ENCODE measurements around the gene RAB9B. TPM values are rescaled to one million over a fixed set of nuclear protein-coding genes. Genes with fewer than 3 reads are reported as not detected.

RAB9B gene
- total RNA-seq = 2.4 and 2.8 TPM in 2 replicates
- long read RNA-seq, transcript RAB9B-201 (3 exons, 3,748 nt) = major isoform, 5 of 5 reads
- long read RNA-seq, partial matches to known transcripts = 0 of 5 reads
- long read RNA-seq, other reads (novel, unspliced or antisense) = 0 of 5 reads

GRCh38 chrX:103831803-103832544 lies at the start of gene RAB9B:
Gene RAB9B, minus strand, starts transcription at chrX:103832257. Its CDS starts 6,473 bp downstream, at chrX:103825784.
- no peaks in the 10 kb centered on the region for H3K36me3 Mint-ChIP-seq (ENCODE audit: insufficient read depth)
- peaks cover 44% of the 10 kb centered on the region for H3K27me3 Mint-ChIP-seq
- no peaks in the 10 kb centered on the region for H3K4me1 Mint-ChIP-seq (ENCODE audit: low read depth)
- TF ChIP-seq CTCF (IDR thresholded peaks at IDR 0.05; ENCODE audit: unreplicated experiment) = no peak
- peak within 1 kb of the TSS; percentile 76 for H3K4me3 Mint-ChIP-seq (ENCODE audit: low read depth)
- DNase-seq (ENCODE audit: low spot score, unreplicated experiment) = peak; percentile 57
- no peaks in the 10 kb centered on the region for H3K9me3 Mint-ChIP-seq (ENCODE audit: low read depth)
- peak within 1 kb of the TSS; percentile 77 for H3K27ac Mint-ChIP-seq

GRCh38 chrX:103879339-103879738 lies 47.3 kb upstream of the RAB9B start:
- Mint-ChIP-seq H3K27me3 (no peaks in the 10 kb centered on the region), H3K27ac (no peak overlapping the region), H3K9me3 (ENCODE audit: low read depth) (peaks cover 24% of the 10 kb centered on the region), H3K4me1 (ENCODE audit: low read depth) (no peaks in the 10 kb centered on the region), H3K36me3 (ENCODE audit: insufficient read depth) (peaks cover 6% of the 10 kb centered on the region), H3K4me3 (ENCODE audit: low read depth) (no peak overlapping the region)
- no peak for TF ChIP-seq CTCF (IDR thresholded peaks at IDR 0.05; ENCODE audit: unreplicated experiment)
- DNase-seq (ENCODE audit: low spot score, unreplicated experiment) = no peak

- H3K9me3 Mint-ChIP-seq (ENCODE audit: low read depth) = peaks cover 24% of the 10 kb centered on the region
- no peak for DNase-seq (ENCODE audit: low spot score, unreplicated experiment)
- no peaks in the 10 kb centered on the region for H3K4me1 Mint-ChIP-seq (ENCODE audit: low read depth)
- H3K36me3 Mint-ChIP-seq (ENCODE audit: insufficient read depth) = peaks cover 6% of the 10 kb centered on the region
- H3K4me3 Mint-ChIP-seq (ENCODE audit: low read depth) = no peak overlapping the region
- no peak overlapping the region for H3K27ac Mint-ChIP-seq
- H3K27me3 Mint-ChIP-seq = no peaks in the 10 kb centered on the region
- TF ChIP-seq CTCF (IDR thresholded peaks at IDR 0.05; ENCODE audit: unreplicated experiment) = no peak
These were observed 46.5 kb upstream of the RAB9B start for GRCh38 chrX:103878466-103879122.

GRCh38 chrX:103877571-103877970 lies 45.5 kb upstream of the RAB9B start:
- TF ChIP-seq CTCF (IDR thresholded peaks at IDR 0.05; ENCODE audit: unreplicated experiment) = no peak
- DNase-seq (ENCODE audit: low spot score, unreplicated experiment) = no peak
- Mint-ChIP-seq H3K4me1 (ENCODE audit: low read depth) (no peaks in the 10 kb centered on the region), H3K4me3 (ENCODE audit: low read depth) (no peak overlapping the region), H3K27me3 (no peaks in the 10 kb centered on the region), H3K36me3 (ENCODE audit: insufficient read depth) (peaks cover 6% of the 10 kb centered on the region), H3K9me3 (ENCODE audit: low read depth) (peaks cover 24% of the 10 kb centered on the region), H3K27ac (no peak overlapping the region)

GRCh38 chrX:103864886-103865534 lies 33.0 kb upstream of the RAB9B start:
- Mint-ChIP-seq H3K9me3 (ENCODE audit: low read depth) (peaks cover 9% of the 10 kb centered on the region), H3K4me1 (ENCODE audit: low read depth) (peaks cover 4% of the 10 kb centered on the region), H3K36me3 (ENCODE audit: insufficient read depth) (peaks cover 2% of the 10 kb centered on the region), H3K27ac (peak overlapping the region; percentile 49), H3K4me3 (ENCODE audit: low read depth) (no peak overlapping the region), H3K27me3 (no peaks in the 10 kb centered on the region)
- TF ChIP-seq CTCF (IDR thresholded peaks at IDR 0.05; ENCODE audit: unreplicated experiment) = no peak
- DNase-seq (ENCODE audit: low spot score, unreplicated experiment) = no peak
